Sigmoid colon (tissue), 4 donors: ENCODE data around the gene ARHGEF6.

Source experiments
- CTCF ChIP-seq, 4 experiments: fragments of 450-650 bp in 3 of 4; fragments of 200-600 bp in 1 of 4; IDR thresholded peaks; one replicate each; pipeline ENCODE4 v1.5.1; 2016 to 2019; ENCODE audit warnings: antibody characterized with exemption in 4 of 4, mild to moderate bottlenecking in 3 of 4, moderate library complexity in 2 of 4
- EP300 ChIP-seq, 4 donors: sonication (generic); formaldehyde crosslinking; IDR thresholded peaks; one replicate each; pipeline ENCODE4 v1.6.1; 2017; ENCODE audit warnings: antibody characterized with exemption in 4 of 4
- POLR2A ChIP-seq, 2 donors: fragments of 450-650 bp; IDR thresholded peaks; one replicate each; pipeline ENCODE4 v1.6.1; 2016; ENCODE audit warnings: antibody characterized with exemption in 2 of 2, mild to moderate bottlenecking in 2 of 2, moderate library complexity in 2 of 2
- POLR2AphosphoS5 ChIP-seq, 4 donors: sonication (generic); formaldehyde crosslinking; IDR thresholded peaks; one replicate each; pipeline ENCODE4 v1.6.1; 2017; ENCODE audit warnings: antibody characterized with exemption in 4 of 4

DNA sequence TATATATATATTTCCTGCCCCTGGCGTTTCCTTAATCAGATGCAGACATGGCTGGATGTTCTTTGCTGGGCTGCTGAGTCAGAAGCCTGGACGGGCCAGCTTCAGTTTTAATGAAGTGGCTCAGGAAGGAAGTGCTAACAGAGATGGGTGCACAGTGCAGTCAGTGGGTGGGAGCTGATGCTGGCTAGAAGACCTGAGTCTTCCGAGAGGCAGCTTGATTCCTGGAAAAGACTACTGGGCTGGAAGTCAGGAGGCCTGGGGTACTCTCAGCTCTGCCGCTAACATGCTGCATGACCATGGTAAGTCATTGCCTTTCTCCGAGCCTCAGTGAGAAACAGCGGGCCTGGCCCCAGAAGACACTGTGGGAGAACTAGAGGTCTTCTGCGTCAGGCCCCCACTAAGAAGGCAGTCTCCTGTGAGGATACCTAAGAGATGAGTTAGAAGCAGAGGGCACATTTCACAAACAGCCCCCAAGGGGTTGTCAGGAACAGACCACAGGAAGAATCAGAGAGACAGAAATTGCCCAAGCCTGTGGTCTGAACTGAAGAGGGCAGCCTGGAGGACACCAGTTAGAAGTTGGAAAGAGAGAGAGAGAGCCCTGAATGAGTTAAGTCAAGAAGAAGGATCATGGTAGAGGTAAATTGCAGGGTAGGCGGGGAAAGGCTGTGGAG, 141.1 kb downstream of the ARHGEF6 start:
- TF ChIP-seq CTCF (IDR thresholded peaks at IDR 0.05) (no peak), POLR2AphosphoS5 (IDR thresholded peaks at IDR 0.05) (no peak), POLR2A (IDR thresholded peaks at IDR 0.05) (no peak), EP300 (IDR thresholded peaks at IDR 0.05) (no peak)
